ENCODE results near the gene AQP9.
"Not testable (repeated sequence)": the region's sequence is repeated elsewhere in the genome, so short reads cannot be mapped to it uniquely, and the experiment has no call there.

AQP9 gene, protein sequence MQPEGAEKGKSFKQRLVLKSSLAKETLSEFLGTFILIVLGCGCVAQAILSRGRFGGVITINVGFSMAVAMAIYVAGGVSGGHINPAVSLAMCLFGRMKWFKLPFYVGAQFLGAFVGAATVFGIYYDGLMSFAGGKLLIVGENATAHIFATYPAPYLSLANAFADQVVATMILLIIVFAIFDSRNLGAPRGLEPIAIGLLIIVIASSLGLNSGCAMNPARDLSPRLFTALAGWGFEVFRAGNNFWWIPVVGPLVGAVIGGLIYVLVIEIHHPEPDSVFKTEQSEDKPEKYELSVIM

DNA sequence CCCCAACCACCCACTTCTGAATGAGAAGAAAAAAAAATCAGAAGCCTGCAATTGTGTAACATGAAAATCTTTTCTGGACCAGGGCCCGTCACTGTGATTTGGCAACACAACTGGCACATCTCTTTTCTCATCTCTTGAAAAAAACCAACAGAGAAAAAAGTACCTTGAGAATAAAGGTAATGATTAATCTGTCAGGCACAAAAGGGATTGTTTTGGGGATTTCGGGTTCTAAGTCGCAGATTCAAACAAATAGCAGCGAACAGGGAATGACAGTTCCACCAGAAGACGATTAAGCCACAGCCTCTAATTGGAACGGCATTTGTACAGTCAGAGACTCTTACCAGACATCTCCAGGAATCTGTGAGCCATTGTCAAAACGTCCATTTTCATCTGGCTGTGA is at the start of gene AQP9:
AQP9 (plus strand) TSS at position 276 of the 400 bp plus-strand sequence. CDS start 185 bp downstream, outside the sequence.
- no peak for DNase-seq

DNA sequence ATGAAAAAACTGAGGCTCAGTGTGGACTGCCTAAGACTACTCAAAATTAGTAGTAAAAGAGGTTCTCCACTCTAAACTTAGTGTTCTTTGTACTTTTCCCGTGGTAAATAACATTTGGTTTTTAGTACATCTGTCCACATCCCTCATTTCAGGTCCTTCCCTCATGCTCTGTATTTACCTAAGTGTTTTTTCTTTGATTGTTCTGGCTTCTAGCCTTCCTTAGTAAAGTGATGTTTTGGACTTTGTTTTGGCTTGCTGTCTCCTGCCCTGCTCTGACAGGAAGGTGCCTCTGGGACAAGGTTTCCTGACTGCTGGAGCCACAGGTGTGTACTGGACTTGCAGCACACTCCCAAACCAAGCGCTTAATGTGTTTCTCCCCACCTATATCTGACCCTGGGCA is 42.8 kb upstream of the AQP9 start:
- DNase-seq: no peak

DNA sequence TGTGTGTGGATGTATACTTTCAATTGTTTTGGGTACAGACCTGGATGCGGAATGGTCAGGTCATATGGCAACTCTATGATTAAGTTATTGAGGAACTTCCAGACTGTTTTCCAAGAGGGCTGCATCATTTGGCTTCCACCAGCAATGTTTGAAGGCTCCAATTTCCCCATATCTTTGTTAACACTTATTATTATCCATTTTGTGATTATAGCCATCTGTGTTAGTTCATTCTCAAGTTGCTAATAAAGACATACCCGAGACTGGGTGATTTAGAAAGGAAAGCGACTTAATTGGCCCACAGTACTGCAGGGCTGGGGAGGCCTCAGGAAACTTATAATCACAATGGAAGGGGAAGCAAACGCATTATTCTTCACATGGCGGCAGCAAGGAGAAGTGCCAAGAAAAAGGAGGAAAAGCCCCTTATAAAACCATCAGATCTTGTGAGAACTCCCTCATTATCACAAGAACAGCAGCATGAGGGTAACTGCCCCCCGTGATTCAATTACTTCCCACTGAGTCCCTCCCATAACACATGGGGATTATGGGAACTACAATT is 41.6 kb upstream of the AQP9 start:
- DNase-seq: no peak

DNA sequence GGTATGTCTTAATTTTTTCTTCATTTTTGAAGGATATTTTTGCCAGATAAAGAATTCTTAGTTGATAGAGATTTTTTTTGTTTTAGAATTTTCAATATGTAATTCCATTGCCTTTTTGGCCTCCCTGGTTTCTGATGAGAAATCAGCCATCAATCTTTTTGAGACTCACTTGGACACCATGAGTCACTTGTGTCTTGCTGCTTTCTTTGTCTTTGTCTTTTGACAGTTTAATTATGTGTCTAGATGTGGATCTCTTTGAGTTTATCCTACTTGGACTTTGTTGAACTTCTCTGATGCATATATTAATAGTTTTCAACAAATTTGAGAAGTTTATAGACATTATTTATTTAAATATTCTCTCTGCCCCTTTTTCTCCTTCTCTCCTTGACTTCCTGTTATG is 34.7 kb upstream of the AQP9 start:
- no peak for DNase-seq

DNA sequence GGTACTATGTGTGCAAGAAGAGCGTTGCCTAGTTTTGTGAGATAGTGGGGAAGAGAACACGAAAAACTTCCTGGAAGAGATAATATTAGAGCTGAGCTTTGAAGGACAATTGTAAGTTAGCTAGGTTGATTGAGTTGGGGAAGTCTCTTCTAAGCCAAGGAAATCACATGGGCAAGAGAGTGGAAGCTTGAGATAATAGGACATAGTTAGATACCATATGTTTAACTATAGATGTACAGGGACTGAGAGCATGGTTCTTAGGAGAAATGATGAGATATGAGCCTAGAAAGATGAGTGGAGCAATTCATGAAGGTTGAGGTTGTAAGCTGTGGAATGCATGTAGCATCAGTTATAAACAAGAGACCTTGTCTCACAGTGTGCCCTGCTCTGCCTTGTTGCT is 30.1 kb upstream of the AQP9 start:
- no peak for DNase-seq

DNA sequence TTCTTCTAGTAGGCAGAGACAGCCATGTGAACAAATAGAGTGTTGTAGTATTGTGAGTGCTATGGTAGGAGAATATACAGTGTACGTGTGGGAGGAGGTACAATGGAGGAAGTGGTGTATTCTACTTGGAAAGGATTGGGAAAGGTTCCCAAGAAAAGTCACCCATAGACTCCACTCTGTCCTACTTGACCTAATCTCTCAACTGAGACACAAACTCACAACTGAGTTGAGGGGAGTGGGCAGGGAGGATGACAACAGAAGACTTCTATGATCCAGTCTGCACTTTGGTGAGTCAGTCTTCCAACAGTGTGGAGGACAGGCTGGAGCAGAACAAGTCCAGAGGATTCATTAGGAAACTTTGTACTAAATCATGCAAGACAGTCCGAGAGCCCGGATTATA is 28.8 kb upstream of the AQP9 start:
- no peak for DNase-seq

DNA sequence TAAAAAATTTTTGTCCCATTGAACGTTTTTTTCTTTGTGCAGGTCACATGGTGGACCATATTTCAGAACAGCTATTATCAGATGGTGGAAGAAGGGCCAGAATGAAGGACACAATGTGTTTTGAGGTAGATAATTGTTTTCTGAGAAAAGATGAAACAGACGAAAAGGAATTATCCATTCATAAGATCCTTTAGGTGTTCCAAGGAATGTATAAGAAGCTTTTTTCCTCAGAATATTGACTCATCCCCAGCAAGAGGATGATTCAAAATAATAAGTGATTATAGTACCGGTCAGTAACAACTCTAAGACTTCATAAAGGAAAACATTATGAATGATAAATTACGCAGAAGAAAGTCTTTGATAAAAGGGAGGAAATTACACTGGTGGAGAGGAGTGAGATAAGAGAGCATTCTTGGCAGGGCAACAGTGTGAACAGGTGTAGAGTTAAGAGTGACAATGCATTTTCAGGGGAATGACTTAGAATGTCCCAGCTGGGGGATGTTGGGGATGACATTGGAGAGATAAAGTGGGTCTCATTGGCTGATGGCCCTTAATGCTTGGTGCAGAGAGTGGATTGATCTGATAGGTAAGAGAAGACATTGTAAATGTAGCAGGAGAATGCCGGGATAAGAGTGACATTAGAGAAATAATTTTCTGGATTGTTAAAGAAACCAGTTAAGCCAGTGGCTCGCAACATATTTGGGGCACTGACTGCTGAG is 27.0 kb upstream of the AQP9 start:
- no peak for DNase-seq

DNA sequence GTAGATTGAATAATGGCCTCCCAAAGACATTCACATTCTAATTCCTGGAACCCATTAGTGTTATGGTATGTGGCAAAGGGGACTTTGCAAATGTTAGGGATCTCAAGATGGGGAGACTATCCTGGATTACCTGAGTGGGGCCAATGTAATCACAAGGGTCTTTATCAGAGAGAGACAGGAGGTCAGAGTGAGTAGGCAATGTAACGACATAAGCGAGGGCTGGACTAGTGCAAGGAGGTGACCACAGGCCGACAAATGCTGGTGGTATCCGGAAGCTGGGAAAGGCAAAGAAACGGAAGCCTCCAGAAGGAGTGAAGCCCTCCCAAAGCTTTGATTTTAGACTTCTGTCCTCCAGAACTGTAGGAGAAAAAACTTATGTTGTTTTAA is 26.5 kb upstream of the AQP9 start:
- no peak for DNase-seq

DNA sequence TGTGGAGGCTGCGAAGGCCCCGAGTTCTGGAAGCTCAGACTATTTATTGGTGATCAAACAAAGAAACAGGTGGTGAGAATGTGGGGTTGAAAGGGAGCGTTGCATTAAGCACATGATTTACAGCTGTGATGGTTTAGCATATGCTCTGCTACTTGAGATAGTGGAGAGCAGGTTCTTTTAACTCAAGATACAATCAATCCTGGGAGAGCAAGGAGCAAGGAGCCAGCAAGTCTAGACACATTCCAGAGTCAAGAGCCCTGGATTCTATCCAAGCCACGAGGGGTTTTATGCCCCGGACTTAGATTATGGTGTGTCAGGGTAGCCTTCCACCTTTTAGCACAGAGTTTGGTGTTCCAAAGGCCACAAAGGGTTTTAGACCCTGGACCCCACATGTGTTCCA is 24.8 kb upstream of the AQP9 start:
- DNase-seq: not testable (repeated sequence)

DNA sequence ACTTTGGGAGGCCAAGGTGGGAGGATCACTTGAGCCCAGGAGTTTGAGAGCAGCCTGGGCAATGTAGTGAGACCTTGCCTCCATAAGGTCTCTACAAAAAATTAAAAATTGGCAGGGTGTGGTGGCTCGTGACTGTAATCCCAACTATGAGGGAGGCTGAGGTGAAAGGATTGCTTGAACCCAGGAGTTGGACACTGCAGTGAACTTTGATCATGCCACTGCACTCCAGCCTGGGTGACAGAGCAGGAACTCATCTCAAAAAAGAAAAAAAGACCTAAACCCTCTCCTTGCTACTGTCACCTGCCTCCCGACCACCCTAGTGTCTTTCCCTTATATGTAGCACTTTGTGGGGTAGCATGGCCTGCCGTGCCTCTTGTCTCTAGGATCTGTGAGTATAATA is 23.8 kb upstream of the AQP9 start:
- DNase-seq: no peak

DNA sequence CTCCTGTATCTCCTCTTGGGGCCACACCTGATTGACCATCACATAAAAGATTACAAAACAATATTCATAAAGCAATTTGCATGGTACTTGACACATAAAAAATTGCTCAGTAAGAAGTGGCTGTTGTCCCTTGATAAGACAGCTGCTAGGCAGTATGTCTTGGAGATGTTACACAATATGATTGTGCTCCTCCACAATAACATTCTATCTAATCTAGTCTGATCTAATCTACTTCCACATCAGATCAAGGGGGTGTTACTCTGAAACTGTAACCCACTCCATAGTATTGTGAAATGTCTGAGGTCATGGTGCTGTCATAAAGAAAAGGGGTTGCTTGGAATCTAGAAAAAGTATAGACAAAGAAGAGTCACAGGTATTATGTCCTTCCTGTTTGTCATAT is 23.4 kb upstream of the AQP9 start:
- no peak for DNase-seq

DNA sequence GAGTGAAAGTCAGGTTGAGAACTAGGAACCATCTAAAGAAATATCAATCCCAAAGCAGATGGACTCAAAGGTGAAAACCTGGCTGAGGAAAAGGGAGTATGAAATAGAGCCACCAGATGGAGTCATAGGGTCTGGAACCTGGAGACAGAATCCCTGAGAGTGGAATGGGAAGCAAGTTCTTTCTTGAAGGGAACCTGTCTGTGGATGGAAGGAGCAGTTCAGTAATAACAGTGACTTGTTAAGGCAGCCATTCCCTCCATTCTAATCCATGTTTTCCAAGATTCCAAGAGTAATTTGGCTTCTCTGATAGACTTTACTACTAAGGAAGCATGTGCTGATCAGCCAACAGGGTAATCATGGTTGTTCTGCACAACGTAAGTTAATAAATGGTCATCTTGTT is 22.5 kb upstream of the AQP9 start:
- DNase-seq: no peak

DNA sequence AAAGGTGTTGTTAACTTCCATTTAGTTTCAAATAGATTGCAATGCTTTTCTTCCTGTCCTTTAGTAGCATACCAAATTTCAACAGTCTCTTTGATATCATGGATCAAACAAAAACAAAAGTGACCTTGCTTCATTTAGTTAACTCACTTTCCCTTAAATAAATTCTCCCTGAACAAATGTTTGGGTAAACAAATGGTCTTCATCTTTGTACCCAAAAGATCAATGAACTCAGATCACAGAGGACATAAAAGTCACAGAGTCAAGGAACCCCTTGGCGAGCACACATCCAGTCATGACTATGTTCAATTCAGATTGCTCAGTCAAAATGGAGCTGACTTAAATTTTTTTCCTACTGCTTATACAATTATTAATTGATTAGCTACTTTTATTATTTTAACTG is 20.6 kb upstream of the AQP9 start:
- no peak for DNase-seq

DNA sequence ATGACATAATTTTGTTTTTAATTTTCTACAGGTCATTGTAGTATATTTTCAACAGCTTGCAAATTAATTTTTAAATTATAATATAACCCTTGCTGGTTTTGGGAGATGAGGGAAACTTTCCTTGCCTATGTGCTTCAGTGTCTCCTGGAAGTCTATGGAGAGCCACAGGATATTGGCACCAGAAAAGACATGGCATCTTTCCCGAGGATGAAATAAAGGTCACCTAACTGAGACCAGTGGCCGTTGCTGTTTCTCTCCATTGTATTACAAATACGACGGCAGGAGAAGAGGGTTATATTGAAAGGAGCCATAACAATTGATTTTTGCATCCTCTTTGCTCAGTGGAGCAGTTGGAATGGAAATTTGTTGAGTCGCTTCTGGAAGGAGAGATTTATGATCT is 19.9 kb upstream of the AQP9 start:
- DNase-seq: no peak

DNA sequence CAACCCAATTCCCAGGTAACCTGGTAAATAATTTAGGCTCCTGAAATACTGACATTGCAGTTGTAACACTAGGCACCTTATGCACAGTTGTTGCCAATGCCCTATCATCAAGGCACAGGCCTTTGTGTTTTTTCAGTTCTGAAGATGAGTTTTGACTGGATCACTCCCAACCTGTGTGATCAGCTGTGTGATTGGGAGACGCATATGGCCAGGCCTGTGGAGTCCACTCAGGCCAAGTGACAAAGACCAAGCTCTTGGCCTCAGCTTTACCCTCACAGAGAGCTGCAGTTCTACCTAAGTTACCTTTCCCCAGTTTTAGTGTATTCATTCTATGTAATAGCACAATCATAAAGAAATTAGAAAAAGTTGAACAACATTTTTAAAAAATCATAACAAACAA is 19.2 kb upstream of the AQP9 start:
- DNase-seq: no peak

DNA sequence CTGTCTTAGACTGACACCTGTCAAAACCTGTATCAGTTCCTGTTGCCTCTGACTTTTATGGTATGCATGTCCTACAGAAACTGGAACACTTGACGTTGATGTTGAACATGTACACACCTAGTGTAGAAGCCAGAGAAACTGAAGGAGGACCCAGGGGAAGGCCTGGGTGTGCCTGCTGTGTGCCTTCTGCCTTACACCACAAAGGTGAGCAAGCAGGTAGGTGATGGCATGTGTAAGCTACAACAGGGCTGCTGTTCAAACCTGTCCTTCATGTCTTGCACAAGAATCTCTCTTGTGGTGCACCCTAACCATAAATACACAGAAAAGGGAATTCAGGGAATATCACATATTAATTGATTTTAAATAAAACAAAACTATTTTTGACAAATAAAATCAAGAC is 13.6 kb upstream of the AQP9 start:
- DNase-seq: no peak

DNA sequence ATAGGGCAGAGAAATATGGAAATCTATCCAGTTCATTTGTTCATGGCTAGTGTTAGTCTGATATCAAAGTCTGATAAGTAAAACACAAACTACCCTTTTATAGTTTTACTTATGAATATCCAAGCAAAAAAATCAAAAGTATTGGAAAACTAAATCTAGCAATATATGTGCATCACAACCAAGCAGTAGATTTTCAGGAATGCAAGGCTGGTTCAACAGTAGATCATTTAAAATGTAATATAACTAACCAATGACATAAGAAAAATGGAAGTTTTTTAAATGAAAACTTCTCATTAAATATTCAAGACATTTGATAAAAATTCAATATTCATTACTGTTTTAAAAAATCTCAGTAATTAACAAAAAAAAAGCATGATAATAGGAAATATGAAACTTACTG is 12.8 kb upstream of the AQP9 start:
- DNase-seq: no peak

DNA sequence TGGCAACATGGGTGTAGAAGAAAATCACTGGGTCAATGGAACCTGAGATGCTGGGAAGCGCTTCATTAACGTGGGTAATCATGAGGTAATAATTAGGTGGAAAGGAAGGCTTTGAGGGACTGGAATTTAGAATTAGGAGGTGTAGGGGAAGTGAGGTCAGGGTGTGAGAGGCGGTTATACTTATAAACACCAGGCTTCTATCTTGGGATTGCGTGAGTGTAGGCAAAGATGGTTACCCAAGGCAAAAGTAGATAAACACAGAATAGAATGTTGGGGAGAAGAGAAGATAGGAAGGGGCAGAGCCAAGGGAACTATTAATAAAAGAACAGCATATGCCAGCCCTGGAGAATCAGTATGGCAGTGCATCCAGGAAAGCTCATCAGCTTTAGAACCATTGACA is 3.3 kb upstream of the AQP9 start:
- DNase-seq: no peak

DNA sequence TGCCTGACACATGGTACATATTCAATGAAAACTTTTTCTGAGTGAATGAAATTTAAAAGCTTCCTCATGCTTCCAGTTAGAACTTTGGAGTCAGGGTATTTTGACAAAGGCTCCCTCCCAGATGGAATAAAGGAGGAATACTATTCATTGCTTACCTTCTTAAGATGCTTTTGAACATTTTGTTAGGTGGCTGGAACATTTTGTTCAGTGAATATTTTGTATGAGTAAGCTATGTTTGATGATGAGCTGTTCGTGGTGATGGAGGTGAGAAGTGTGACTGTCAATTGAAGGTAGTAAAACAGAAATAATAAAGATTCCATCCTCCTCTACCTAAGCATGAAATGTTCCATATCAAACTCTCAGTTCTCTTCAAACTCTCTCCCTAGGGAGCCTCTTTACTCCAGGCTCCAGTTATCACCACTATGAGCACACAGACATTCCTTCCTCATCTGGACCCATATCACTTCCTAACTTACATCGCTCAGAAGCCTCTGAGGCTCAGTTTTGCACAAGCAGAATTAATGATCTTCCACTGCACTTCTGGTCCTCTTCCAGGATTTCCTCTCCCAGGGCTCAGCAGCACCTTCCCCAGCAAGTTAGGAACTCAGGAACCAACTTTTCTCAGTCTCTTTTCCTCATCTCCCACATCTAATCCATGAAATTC is 2.5 kb upstream of the AQP9 start:
- no peak for DNase-seq

DNA sequence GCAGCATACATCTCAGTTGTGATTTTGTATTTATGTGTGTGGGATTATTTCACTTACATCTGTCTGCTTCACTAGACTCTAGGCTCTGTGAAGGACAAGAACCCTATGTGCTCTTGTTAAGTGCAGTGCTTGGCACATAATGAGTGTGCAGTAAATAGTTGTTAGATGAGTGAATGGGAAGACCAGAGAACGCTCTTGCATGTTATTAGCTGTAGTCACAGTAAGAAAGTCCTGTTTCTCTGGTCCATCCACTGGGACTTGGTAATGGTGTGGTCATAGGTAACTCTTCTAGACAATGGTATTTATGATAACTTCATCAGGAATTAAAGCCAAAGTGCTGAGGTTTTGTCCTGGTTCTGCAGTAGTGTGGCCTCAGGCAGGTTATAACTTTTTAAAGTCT is 1.4 kb upstream of the AQP9 start:
- DNase-seq: no peak

DNA sequence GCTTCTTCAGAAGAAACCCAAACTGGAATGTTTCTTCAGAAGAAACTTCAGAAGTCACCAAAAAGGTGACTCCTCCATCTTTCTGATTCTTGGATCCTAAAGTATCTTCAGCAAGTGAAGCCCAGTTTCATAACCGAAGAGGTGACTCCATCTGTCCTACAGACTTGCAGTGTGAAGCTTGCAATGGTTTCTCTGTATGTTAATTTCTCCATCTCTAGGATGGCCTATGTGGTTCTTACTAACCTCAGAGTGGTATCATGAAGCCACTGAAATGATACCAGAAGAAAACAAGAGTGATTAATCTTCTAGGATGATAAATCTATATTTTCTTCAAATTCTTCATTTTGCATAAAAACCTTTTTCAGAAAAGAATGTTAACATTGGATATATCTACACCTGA is 495 bp upstream of the AQP9 start:
- no peak for DNase-seq

DNA sequence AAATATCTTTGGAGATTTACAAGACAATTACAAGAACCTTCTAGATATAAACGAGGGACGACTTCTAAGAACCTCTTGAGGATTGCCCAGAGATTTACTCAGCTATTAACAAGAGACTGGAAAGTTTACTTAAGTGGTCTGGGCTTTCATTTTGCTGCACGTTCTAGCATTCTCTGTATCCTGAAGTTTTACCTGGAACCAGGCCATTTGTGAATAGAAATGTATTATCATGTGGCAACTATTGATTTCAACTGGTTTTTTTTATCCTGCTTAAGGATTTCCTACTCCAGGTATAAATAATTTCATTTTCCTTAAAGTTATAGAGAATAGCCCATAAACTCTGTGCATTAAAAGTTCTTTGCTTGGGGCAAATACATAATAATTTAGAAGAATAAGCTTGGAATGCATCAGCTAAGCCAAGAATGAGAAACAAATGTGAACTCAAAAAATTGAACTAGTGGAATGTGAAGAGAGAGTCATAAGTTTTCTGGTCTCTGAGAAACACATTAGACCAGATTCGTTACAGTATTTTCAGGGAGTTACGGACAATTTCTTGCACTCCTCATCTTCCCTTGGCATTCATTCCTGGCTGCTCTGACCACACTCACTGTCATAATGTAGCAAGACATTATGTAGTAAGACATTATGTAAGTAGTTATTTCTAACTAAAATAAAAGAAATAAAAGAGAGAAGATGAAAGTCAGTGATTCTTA is 1.3 kb downstream of the AQP9 start:
- DNase-seq: no peak

DNA sequence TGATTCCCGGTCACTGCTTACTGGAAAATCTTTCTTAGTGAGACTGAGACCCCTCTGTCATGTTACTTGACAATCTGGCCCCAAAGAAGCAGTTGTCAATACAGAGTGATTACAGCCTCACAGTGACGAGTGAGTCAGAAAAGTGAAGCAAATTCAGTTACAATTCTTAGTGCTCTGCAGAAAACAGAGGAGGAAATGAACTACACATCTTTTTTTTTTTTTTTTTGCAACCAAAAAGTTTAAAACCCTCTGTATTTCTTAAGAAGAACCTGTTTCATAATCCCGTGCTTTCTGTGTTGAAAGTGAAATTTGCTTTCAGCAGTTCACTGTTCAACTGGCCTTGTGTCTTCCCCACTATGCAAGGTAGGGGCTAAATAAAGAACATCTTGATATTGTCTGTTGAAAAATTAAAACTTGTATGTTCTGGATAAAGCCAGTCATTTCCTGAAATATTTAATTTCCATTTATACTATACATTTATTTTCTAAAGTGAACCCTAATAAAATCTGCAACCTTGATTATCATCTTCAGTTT is 1.9 kb downstream of the AQP9 start:
- DNase-seq: no peak

All from right forelimb (tissue), 1 donor.